Activated CD8-positive, alpha-beta T cell treated with anti-CD3 and anti-CD28 coated beads for 36 hours (primary cell): ENCODE results near the gene SDHA. TPM values are rescaled to one million over a fixed set of nuclear protein-coding genes. Genes with fewer than 3 reads are reported as not detected.

Experiments used
- ATAC-seq: fragments of 200-7000 bp; cut with Tn5 transposase; one replicate; pipeline ENCODE4 v1.10.0; 2021; ENCODE audit warnings: mild to moderate bottlenecking, moderate library complexity
- CTCF ChIA-PET: fragments of 350-600 bp; sonication (Branson Sonifier 250); formaldehyde crosslinking; loops from one replicate; lab custom pipeline; 2021; ENCODE audit warnings: antibody characterized with exemption; lab: Charles Lee
- POLR2A ChIA-PET: fragments of 350-600 bp; sonication (Branson Sonifier 250); formaldehyde crosslinking; loops from one replicate; lab custom pipeline; 2021; ENCODE audit warnings: antibody characterized with exemption; lab: Charles Lee
- DNase-seq: peaks from one replicate; pipeline ENCODE4 v3.0.0-alpha.2; 2020
- H3K27ac Mint-ChIP-seq: one replicate; pipeline ENCODE4 v1.8.0; 2021; ENCODE audit warnings: mild to moderate bottlenecking, mixed read lengths
- H3K27me3 Mint-ChIP-seq: one replicate; pipeline ENCODE4 v1.8.0; 2021; ENCODE audit warnings: mixed read lengths
- H3K36me3 Mint-ChIP-seq: one replicate; pipeline ENCODE4 v1.8.0; 2021; ENCODE audit warnings: low read depth, mixed read lengths
- H3K4me1 Mint-ChIP-seq: one replicate; pipeline ENCODE4 v1.8.0; 2021; ENCODE audit warnings: low read depth, mixed read lengths
- H3K4me3 Mint-ChIP-seq: one replicate; pipeline ENCODE4 v1.8.0; 2021; ENCODE audit warnings: mild to moderate bottlenecking, moderate library complexity, mixed read lengths
- H3K9me3 Mint-ChIP-seq: one replicate; pipeline ENCODE4 v1.8.0; 2021; ENCODE audit warnings: mixed read lengths
- intact Hi-C: fragments of 100-400 bp; cut with micrococcal nuclease; formaldehyde crosslinking; loops from one replicate; pipeline ENCODE4 v1.10.0; 2022
- total RNA-seq, 2 experiments: library from RNA; stranded (reverse); gene quantifications; one replicate each; pipeline ENCODE4 v1.2.3, GENCODE V29; 2021
- TF ChIP-seq, protein P1 (sequence below): fragments of 200-600 bp; IDR thresholded peaks from one replicate; pipeline ENCODE4 v1.8.0; 2022; ENCODE audit warnings: antibody characterized with exemption, mild to moderate bottlenecking

The SDHA gene
- total RNA-seq, 2 experiments from 2014 or later: 141 to 149 TPM

DNA sequence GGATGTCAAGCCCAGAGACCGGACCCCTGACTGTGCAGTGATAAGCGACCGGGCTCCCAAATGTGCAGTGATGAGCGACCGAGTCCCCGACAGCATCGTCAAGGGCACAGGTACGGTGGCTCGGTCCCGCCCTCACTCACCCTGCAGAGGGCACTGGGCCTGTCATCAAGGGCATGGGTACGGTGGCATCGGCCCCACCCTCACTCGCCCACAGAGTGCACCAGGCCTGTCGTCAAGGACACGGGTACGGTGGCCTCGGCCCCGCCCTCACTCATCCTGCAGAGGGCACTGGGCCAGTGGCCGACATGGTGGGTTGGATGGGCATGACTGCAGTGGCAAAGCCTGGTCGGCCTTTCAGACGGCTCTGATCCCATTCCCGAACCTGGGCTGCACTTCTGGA is 36.6 kb upstream of the SDHA start:
- TF ChIP-seq, protein P1, sequence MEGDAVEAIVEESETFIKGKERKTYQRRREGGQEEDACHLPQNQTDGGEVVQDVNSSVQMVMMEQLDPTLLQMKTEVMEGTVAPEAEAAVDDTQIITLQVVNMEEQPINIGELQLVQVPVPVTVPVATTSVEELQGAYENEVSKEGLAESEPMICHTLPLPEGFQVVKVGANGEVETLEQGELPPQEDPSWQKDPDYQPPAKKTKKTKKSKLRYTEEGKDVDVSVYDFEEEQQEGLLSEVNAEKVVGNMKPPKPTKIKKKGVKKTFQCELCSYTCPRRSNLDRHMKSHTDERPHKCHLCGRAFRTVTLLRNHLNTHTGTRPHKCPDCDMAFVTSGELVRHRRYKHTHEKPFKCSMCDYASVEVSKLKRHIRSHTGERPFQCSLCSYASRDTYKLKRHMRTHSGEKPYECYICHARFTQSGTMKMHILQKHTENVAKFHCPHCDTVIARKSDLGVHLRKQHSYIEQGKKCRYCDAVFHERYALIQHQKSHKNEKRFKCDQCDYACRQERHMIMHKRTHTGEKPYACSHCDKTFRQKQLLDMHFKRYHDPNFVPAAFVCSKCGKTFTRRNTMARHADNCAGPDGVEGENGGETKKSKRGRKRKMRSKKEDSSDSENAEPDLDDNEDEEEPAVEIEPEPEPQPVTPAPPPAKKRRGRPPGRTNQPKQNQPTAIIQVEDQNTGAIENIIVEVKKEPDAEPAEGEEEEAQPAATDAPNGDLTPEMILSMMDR: no peak
- Mint-ChIP-seq H3K36me3 (no peaks in the 10 kb centered on the region), H3K27ac (no peak overlapping the region), H3K4me3 (no peak overlapping the region), H3K4me1 (no peaks in the 10 kb centered on the region), H3K27me3 (no peaks in the 10 kb centered on the region), H3K9me3 (no peaks in the 10 kb centered on the region)
- intact Hi-C loops: no loop called here
- ATAC-seq (no peak), DNase-seq (no peak)
- POLR2A ChIA-PET: no interaction called here
- CTCF ChIA-PET: no interaction called here

DNA sequence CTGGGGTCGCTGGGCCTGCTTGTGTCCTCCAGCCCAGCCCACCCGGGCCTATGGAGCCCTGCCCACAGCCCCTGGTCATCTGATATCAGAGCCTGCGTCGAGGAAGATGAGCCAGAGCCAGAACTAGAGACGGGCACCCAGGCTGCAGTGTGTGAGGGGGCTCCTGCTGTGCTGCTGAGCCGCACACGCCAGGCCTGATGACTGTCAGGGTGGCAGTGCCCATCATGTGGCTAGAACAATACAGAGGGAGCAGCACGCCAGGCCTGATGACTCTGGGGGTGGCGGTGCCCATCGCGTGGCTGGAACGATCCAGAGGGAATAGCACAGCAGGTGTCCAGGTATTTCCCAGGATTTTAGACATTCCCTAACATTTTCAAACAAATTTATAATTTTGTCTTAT is 36.0 kb upstream of the SDHA start:
- H3K4me3 Mint-ChIP-seq: no peak overlapping the region
- no peak overlapping the region for H3K27ac Mint-ChIP-seq
- no peaks in the 10 kb centered on the region for H3K36me3 Mint-ChIP-seq
- intact Hi-C loops: no loop called here
- no peaks in the 10 kb centered on the region for H3K4me1 Mint-ChIP-seq
- DNase-seq (no peak), ATAC-seq (no peak)
- CTCF ChIA-PET: no interaction called here
- TF ChIP-seq, protein P1: no peak
- no peaks in the 10 kb centered on the region for H3K9me3 Mint-ChIP-seq
- H3K27me3 Mint-ChIP-seq: no peaks in the 10 kb centered on the region
- POLR2A ChIA-PET: no interaction called here

GRCh38 chr5:184471-184870 is 33.6 kb upstream of the SDHA start:
- ChIA-PET CTCF (no interaction called here), POLR2A (no interaction called here)
- intact Hi-C loops: no loop called here
- Mint-ChIP-seq H3K4me1 (peaks cover 8% of the 10 kb centered on the region), H3K9me3 (no peaks in the 10 kb centered on the region), H3K36me3 (no peaks in the 10 kb centered on the region), H3K4me3 (no peak overlapping the region), H3K27ac (no peak overlapping the region), H3K27me3 (no peaks in the 10 kb centered on the region)
- DNase-seq (no peak), ATAC-seq (no peak)
- TF ChIP-seq, protein P1: no peak

DNA sequence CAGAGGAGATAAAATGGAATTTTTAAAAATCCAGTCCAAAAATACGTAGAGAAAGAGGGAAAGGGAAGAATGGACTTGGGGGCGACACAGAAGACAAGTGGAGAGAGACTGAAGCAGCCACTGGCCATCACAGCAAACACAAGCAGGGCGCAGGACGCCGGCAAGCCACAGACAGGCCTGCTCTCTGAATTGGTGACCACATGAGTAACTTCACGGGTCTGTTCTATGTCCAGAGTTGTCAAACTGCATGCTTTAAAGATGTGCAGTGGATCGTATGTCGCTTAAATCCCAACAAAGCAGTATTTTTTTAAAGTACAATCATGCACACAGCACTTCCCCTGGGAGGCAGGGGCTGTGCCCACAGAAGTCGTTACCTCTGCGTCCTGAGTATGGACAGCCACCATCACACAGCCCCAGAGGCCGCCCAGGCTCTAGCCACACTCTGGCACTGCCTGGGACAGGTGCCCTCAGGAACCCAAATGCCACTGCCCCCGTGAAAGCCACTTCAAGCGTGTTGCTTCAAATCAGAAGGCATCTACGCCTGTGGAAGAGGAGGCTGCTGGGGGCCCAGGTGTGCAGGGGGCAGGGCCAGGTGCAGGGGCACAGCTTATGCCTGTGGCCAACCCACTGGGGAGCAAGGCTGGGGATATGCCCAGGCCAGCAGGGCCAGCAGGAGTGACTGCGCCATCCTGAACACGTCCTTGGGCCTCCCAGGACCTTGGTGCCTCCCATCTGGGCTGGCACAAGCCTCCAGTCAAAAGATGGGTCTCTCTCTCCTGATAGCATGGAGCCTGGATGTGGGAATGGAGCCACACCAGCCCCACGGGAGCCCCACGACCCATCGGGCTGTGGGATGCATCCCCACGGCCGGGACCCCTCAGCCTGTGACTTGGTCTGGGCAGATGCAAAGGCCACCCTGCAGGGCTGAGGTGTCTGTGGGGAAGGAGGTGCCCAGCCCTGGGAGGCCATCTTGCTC is 32.7 kb upstream of the SDHA start:
- intact Hi-C loops: no loop called here
- TF ChIP-seq, protein P1: no peak
- no peak overlapping the region for H3K4me3 Mint-ChIP-seq

More for the DNA sequence above, 32.7 kb upstream of the SDHA start:
- ChIA-PET CTCF (no interaction called here), POLR2A (no interaction called here)
- Mint-ChIP-seq H3K27ac (no peak overlapping the region), H3K4me1 (peaks cover 11% of the 10 kb centered on the region), H3K9me3 (no peaks in the 10 kb centered on the region), H3K27me3 (no peaks in the 10 kb centered on the region), H3K36me3 (no peaks in the 10 kb centered on the region)
- no peak for ATAC-seq
- DNase-seq: no peak
